GM21515 (cell line): Measurements from ENCODE around the gene ORAI3.

ENCODE experiments used
- ATAC-seq: cut with Tn5 transposase; IDR thresholded peaks from one replicate; pipeline ENCODE4 v1.9.1; 2021; ENCODE audit not compliant: unreplicated experiment

The ORAI3 gene

DNA sequence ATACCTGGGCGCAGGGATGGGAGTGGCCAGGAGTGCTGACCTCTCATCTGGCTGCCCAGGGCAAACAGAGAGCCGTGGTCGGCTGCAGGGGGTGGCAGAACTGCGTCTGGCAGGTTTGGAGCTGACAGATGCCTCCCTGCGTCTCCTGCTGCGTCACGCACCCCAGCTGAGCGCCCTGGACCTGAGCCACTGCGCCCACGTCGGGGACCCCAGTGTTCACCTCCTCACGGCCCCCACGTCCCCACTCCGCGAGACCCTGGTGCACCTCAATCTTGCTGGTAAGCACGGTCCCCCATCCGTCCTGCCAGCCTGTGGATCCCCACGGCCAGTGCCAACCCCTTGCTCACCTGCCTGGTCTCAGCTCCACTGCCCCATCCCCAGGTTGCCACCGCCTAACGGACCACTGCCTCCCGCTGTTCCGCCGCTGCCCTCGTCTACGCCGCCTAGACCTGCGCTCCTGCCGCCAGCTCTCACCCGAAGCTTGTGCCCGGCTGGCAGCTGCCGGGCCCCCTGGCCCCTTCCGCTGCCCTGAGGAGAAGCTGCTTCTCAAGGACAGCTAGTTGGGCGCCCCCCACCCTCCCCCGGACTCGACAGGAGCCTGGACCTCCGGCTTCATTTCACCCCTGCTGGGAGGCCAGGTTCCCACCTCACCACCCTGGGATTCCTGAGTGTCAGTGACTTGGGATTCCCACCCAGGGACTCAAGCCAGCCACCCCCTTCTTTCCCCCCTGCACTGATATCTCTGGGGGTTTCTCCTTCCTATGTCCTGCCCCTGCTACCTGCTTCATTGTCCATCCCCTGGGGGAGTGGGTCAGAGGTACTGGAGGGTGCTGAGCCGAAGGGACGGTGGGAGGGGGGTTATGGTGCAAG, 2.0 kb upstream of the ORAI3 start:
- no peak for ATAC-seq

DNA sequence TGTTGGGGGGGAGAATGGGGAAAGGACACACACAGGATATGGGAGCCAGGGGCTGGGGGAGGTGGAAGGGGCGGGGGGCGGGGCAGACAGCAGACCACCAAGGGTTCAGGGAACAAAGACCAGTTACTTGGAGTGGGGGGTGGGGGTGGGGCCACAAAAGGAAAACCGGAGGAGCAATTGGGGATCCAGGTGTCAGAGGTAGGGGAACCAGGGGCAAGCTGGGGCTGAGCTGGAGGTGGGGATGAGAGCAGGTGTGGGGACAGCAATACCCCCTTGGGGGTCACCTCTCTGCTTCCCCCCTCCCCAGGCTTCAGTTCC, 1.4 kb upstream of the ORAI3 start:
- ATAC-seq: no peak

DNA sequence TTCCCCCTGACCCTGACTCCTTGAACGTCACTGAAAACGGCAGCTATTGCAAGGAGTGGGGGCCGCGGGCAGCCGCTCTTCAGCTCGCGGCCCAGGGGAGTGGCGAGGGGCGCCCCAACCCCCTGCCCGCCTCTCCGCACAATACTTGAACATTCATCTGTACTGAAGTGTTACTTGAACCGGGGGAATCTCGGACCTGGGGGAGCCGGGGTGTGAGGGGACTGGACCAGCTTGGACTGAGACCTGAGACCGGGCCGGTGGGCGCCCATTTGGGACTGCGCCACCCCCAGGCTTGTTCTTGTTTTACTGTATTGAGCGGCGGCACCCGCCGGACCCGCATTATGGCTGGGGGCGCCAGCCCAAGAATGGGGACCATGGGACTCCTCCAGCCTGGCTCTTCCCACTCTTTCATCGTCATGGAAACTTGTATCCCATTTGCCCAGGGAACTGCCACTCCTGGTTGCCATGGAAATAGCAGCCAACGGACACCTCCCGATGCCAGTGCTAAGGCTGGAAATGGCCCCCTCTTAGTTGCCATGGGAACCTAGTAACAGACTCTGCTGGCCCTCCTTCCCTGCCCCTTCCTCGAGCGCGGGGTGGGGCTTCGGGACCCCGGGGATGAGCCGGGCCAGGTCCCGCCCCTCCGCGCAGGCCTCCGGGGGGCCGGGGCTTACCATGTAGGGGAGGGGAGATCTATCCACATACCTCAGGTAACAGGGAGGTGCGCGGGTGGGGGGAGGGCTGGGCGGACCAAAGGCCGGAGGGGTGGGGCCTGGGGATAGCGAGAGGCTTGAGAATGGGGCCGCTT, 805 bp upstream of the ORAI3 start:
- ATAC-seq: no peak

GRCh38 chr16:30949650-30950515, 1.0 kb downstream of the ORAI3 start:
- peak; percentile 41 for ATAC-seq

GRCh38 chr16:30950516-30951065, 1.7 kb downstream of the ORAI3 start:
- ATAC-seq: no peak

GRCh38 chr16:30951193-30951592, 2.3 kb downstream of the ORAI3 start:
- ATAC-seq: no peak

DNA sequence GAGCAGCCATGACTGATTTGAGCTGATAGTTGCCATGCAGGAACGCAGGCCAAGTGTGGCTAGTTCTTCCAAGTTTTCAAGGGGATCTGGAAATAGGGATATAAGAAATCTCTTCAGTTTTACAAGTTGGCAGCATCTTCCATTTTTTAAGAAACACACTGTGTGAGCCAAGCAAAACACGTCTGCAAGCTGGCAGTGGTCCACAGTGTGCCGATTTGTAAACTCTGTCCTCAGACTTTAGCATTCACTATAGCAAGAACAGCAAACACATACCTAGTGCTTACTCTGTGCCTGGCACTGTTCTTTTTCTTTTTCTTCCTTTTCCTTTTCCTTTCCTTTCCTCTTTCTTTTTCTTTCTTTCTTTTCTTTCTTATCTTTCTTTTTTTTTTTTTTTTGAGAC, 2.9 kb downstream of the ORAI3 start:
- no peak for ATAC-seq

GRCh38 chr16:30953111-30953510, 4.2 kb downstream of the ORAI3 start:
- no peak for ATAC-seq

DNA sequence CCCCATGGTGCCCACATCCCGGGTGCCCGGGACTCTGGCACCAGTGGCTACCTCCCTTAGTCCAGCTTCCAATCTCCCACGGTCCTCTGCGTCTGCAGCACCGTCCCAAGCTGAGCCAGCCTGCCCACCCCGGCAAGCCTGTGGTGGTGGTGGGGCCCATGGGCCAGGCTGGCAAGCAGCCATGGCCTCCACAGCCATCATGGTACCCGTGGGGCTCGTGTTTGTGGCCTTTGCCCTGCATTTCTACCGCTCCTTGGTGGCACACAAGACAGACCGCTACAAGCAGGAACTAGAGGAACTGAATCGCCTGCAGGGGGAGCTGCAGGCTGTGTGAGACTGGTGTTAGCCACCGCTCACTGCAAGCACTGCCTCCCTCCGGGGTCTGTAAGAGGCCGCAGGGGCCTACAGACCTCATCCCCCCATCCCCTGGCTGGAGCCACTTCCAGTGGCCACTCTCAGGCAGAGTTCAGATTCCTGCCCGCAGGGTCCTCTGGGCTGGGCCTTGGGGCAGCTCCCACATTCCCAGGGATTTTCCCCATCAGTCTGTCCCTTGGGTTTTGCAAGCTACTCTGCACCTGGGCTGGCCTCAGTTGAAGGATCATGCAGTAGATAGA, 4.8 kb downstream of the ORAI3 start:
- ATAC-seq: peak; percentile 22

DNA sequence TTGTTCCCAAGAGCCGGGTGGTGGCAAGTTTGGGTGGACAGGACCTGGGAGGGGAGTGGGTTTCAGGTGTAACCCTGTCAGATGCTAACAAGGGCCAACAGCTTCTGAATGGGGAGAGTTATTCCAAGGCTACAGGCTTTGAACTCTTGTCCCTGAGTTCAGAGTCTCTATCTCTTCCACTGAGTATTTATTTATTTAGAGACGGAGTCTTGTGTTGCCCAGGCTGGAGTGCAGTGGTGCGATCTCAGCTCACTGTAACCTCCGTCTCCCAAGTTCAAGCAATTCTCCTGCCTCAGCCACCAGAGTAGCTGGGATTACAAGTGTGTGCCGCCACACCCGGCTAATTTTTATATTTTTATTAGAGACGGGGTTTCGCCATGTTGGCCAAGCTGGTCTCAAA, 6.1 kb downstream of the ORAI3 start:
- ATAC-seq: no peak

DNA sequence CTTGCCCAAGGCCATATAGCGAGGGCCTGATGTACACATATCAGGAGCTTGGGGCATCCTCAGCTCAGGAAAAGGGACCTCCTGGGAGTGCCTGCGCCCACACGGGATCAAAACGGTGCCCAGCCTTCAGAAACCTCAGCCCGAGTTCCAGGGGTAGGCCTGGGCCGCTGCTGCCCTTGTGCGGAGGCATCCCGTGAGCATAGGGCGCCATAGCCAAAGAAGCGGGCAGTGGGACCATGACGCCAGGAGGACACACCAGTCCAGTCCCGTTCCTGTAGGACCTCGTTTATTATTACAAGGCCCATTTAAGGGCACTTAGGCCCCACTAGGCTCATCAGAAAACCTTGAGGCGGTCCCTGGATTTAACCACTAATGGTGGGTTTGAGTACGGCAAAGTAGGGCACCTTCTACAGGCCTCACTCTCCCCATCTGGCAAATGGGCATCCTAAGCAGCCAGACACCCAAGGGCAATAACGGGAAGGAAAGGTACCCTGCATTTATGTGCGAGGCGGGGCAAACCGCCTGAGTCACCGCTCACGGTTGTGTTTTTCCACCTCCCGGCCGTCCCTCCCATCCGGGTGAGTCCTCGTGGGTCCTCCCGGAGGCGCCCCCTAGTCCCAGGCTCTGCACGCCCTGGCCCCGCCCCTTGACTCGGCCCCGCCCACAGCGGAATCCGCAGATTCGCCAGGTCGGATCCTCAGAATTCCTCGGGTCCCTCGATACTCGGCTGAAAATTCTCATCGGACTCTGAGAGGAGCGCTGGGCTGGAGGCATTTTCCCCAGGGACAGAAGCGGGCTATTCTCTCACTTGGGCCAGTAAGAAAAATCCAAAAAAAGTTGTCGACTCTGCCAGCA, 8.0 kb downstream of the ORAI3 start:
- ATAC-seq: peak; percentile 44

GRCh38 chr16:30957456-30958174, 8.7 kb downstream of the ORAI3 start, which contains the start of gene SETD1A:
Gene SETD1A, plus strand, starts transcription at chr16:30957754. Its CDS starts 978 bp downstream, at chr16:30958732.
- peak; percentile 59 for ATAC-seq

DNA sequence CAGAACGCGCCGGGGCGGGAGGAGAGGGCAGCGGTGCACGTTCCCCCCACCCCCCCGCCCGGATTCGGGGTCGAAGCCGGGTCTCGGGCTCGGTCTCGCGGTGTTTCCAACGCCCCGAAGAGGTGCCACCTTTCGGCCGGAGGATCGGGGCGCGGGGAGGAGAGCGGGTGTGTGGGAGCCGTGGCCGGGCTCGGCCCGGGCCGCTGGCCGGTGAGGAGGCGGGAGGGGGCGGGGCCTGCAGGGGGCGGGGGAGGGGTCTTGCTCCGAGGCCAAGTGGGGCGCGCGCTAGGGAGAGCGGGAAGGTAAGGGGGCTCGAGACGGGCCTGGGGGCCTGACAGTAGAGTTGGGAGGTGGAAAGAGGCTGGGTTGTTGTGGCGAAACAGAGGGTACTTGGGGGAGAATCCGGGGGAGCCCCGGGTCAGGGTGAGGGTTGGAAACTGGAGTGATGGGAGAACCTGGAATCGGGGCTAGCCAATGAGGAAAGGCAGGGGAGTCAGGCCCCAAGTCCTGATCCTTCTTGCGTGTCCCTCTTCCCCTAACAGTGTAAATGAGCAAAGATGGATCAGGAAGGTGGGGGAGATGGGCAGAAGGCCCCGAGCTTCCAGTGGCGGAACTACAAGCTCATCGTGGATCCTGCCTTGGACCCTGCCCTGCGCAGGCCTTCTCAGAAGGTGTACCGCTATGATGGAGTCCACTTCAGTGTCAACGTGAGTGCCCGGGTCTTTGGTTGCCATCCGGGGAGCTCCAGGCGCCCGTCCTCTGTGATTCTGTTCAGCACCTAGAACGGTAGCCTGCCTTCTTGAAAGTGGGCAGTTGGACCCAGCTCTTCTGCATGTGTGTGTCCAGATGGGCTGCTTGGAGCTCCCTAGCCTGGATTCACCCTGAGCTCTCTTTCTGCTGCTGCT, 9.6 kb downstream of the ORAI3 start:
- ATAC-seq: peak; percentile 20

GRCh38 chr16:30961384-30961783, 12.5 kb downstream of the ORAI3 start:
- no peak for ATAC-seq

- ATAC-seq: no peak
Measured at GRCh38 chr16:30963925-30964511, 15.2 kb downstream of the ORAI3 start.

DNA sequence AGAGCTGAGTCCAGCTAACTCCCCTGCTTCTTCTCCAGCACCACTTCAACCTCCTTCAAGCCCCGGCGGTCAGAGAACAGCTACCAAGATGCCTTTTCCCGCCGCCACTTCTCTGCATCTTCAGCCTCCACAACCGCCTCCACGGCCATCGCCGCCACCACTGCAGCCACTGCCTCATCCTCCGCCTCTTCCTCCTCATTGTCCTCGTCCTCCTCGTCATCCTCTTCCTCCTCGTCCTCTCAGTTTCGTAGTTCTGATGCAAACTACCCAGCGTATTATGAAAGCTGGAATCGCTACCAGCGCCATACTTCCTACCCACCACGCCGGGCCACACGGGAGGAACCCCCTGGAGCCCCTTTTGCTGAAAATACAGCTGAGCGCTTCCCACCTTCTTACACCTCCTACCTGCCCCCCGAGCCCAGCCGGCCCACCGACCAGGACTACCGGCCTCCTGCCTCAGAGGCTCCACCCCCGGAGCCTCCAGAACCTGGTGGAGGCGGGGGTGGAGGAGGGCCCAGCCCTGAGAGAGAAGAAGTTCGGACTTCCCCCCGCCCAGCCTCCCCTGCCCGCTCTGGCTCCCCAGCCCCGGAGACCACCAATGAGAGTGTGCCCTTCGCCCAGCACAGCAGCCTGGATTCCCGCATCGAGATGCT, 15.8 kb downstream of the ORAI3 start:
- ATAC-seq: no peak

DNA sequence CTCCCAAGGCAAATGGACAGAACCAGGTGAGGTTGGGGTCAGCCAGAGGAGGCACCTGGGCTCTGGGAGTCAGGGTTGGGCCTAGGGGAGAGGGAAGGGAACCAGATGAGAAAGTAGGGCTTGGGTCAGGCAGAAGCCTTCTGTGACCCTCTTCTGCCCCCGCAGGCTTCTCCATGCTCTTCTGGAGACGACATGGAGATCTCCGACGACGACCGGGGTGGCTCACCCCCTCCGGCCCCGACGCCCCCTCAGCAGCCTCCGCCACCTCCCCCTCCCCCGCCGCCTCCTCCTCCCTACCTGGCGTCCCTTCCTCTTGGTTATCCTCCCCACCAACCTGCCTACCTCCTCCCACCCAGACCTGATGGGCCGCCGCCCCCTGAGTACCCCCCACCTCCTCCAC, 16.6 kb downstream of the ORAI3 start:
- no peak for ATAC-seq
